HEK293 (cell line): ENCODE results near the gene RHBDF1.

Source experiments
- CTCF ChIA-PET: fragments of 350-600 bp; formaldehyde crosslinking; extraction: SDS; loops from one replicate; lab custom pipeline; 2021; ENCODE audit warnings: antibody characterized with exemption; lab: Yijun Ruan, JAX
- POLR2A ChIA-PET: fragments of 300-600 bp; formaldehyde crosslinking; extraction: SDS; loops from one replicate; lab custom pipeline; 2020; ENCODE audit warnings: antibody characterized with exemption, inconsistent platforms; lab: Yijun Ruan, JAX
- H3K27ac ChIP-seq: fragments of 200-500 bp; sonication (Bioruptor generic); 2 replicates; pipeline ENCODE4 v1.5.1; 2014; ENCODE audit warnings: low read depth, low read length, control low read depth, inconsistent platforms; ENCODE audit errors: extremely low read depth
- H3K36me3 ChIP-seq, 2 experiments: fragments of 200-500 bp in 1 of 2; sonication (Bioruptor generic) in 1 of 2; 1 replicate in 1 of 2; 2 replicates in 1 of 2; pipeline ENCODE4 v1.5.1; 2014 to 2017; ENCODE audit warnings: inconsistent platforms in 2 of 2, low read length in 2 of 2; ENCODE audit not compliant: control insufficient read depth in 2 of 2, insufficient read depth in 1 of 2
- H3K4me1 ChIP-seq: fragments of 200-500 bp; sonication (Bioruptor generic); 2 replicates; pipeline ENCODE4 v1.5.1; 2014; ENCODE audit warnings: mild to moderate bottlenecking, low read length, inconsistent platforms; ENCODE audit not compliant: control insufficient read depth, insufficient read depth
- H3K4me3 ChIP-seq: 2 replicates; pipeline ENCODE4 v1.5.1; 2011; ENCODE audit warnings: low read depth, mild to moderate bottlenecking, control low read depth, low read length, moderate library complexity
- H3K9me3 ChIP-seq: fragments of 200-500 bp; sonication (Bioruptor generic); 2 replicates; pipeline ENCODE4 v1.5.1; 2014; ENCODE audit warnings: low read depth, low read length, inconsistent platforms; ENCODE audit not compliant: control insufficient read depth, insufficient read depth
- MEIS1 ChIP-seq: sonication (generic); formaldehyde crosslinking; IDR thresholded peaks from 2 replicates; pipeline ENCODE4 v1.8.1; 2022; ENCODE audit warnings: missing genetic modification reagents, mild to moderate bottlenecking, borderline replicate concordance
- YY2 ChIP-seq: fragments of 450-650 bp; formaldehyde crosslinking; IDR thresholded peaks from 2 replicates; pipeline ENCODE4 v1.5.1; 2016; ENCODE audit warnings: missing biosample characterization, missing genetic modification characterization
- ZFHX2 ChIP-seq: fragments of 450-650 bp; formaldehyde crosslinking; conservative IDR thresholded peaks from 2 replicates; pipeline ENCODE4 v1.5.1; 2016; ENCODE audit warnings: missing biosample characterization, missing genetic modification characterization
- ZIC2 ChIP-seq: fragments of 450-650 bp; formaldehyde crosslinking; IDR thresholded peaks from 2 replicates; pipeline ENCODE4 v1.5.1; 2016; ENCODE audit warnings: missing biosample characterization, missing genetic modification characterization
- ZNF23 ChIP-seq: fragments of 450-650 bp; formaldehyde crosslinking; IDR thresholded peaks from 2 replicates; pipeline ENCODE4 v1.5.1; 2016; ENCODE audit warnings: missing biosample characterization, missing genetic modification characterization, borderline replicate concordance
- ZNF311 ChIP-seq: fragments of 450-650 bp; formaldehyde crosslinking; IDR thresholded peaks from 2 replicates; pipeline ENCODE4 v1.5.1; 2017; ENCODE audit warnings: missing biosample characterization, missing genetic modification characterization, borderline replicate concordance
- ZNF426 ChIP-seq: fragments of 450-650 bp; formaldehyde crosslinking; IDR thresholded peaks from 2 replicates; pipeline ENCODE4 v1.5.1; 2017; ENCODE audit warnings: missing biosample characterization, missing genetic modification characterization, mild to moderate bottlenecking, inconsistent platforms, moderate library complexity
- ZNF768 ChIP-seq: fragments of 450-650 bp; formaldehyde crosslinking; IDR thresholded peaks from 2 replicates; pipeline ENCODE4 v1.5.1; 2018; ENCODE audit warnings: missing biosample characterization, mild to moderate bottlenecking, missing genetic modification characterization
- TF ChIP-seq, protein P1 (sequence below): fragments of 450-650 bp; formaldehyde crosslinking; IDR thresholded peaks from 2 replicates; pipeline ENCODE4 v1.5.1; 2016; ENCODE audit warnings: missing biosample characterization, missing genetic modification characterization, low read depth
- TF ChIP-seq, protein P2 (sequence below): fragments of 450-650 bp; formaldehyde crosslinking; IDR thresholded peaks from 2 replicates; pipeline ENCODE4 v1.5.1; 2016; ENCODE audit warnings: missing biosample characterization, missing genetic modification characterization
- TF ChIP-seq, protein P3 (sequence below): fragments of 450-650 bp; formaldehyde crosslinking; IDR thresholded peaks from 2 replicates; pipeline ENCODE4 v1.5.1; 2016; ENCODE audit warnings: missing biosample characterization, missing genetic modification characterization
- TF ChIP-seq, protein P4 (sequence below): fragments of 450-650 bp; formaldehyde crosslinking; IDR thresholded peaks from 2 replicates; pipeline ENCODE4 v1.5.1; 2016; ENCODE audit warnings: missing biosample characterization, missing genetic modification characterization
- TF ChIP-seq, protein P5 (sequence below): IDR thresholded peaks from 2 replicates; pipeline ENCODE4 v1.6.1; 2011; ENCODE audit warnings: mild to moderate bottlenecking, low read depth, low read length, borderline replicate concordance

RHBDF1 gene

DNA sequence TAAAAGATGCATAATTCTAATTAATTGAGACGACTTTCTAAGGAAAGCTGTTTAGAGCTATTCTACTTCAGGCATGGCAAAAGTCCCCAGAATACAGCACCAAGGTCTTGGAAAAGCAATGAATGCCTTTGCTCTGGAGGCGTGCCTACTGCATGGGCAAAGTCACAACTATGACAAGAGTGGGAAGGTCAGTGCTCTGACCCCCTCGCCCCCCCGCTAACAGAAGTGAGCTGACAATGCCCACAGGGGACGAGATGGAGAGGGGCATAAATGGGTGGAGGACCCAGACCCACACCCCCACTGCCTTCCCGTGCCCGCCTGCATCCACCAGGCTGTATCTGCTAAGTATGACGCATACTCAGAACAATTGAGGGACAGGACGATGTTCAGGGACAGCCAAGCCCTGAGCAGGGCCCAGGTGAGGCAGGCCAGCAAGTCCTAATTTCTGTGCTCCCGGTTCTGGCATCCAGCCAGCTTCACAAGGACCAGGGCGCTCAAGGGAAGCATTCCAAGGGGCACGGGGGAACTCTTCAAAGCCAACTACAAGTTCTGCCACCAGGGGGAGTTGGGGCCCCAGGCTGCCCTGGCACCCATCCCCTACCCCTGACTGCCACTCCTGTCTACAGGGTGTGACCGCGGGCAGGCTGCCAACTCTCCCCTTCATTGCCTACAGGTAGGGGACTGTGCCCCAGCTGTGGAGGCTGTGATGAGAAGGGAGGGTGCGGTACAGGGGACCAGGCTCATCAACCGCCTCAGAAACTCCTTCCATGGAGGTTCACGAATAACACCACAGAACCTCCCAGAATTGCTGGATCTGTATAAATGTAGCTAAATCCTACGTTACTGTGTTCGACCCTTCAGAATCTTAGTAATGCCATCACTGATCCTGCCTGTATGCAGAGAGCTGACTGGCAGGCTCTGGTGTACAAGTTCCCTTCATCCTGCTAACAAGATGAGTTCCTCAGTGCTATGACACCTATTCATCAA lies 45.2 kb upstream of the RHBDF1 start (continued):
- no peak for TF ChIP-seq ZNF23 (tag by site-specific recombination)
- TF ChIP-seq YY2 (tag by site-specific recombination): no peak
- no peak for TF ChIP-seq ZNF311 (tag by site-specific recombination)
- TF ChIP-seq, protein P1, sequence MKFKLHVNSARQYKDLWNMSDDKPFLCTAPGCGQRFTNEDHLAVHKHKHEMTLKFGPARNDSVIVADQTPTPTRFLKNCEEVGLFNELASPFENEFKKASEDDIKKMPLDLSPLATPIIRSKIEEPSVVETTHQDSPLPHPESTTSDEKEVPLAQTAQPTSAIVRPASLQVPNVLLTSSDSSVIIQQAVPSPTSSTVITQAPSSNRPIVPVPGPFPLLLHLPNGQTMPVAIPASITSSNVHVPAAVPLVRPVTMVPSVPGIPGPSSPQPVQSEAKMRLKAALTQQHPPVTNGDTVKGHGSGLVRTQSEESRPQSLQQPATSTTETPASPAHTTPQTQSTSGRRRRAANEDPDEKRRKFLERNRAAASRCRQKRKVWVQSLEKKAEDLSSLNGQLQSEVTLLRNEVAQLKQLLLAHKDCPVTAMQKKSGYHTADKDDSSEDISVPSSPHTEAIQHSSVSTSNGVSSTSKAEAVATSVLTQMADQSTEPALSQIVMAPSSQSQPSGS: no peak

DNA sequence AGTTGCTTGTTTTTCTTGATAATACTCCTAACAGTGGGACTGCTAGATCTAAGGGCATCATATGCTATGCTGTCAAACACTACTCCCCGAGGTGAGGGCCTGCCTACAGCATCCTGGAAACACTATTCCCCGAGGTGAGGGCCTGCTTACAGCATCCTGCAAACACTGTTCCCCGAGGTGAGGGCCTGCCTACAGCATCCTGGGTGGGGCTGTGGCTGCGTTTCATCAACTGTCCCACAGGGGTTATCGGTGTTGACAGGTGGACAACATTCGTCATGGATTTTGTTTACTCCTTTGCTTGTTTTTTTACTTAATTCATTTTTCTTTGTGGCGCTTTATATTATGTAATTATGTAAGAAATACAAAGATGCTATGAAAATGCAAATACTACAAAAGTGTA lies 43.6 kb upstream of the RHBDF1 start:
- H3K36me3 ChIP-seq: peaks cover 7 to 47% of the 10 kb centered on the region in 2 experiments; a peak in 2 of 3 replicates
- H3K4me1 ChIP-seq: no peaks in the 10 kb centered on the region; the same call in 1 of the 2 replicates
- ChIA-PET CTCF (interaction anchor here (0.7 to 3.1 kb wide), 3 partner anchors 33 to 246 kb away, joined by 3 to 24 read pairs (median 3); no protein-coding TSS in a partner anchor), POLR2A (no interaction called here)
- no peak overlapping the region for H3K4me3 ChIP-seq
- no peaks in the 10 kb centered on the region for H3K9me3 ChIP-seq
- no peak overlapping the region for H3K27ac ChIP-seq
- TF ChIP-seq ZFHX2 (tag by site-specific recombination) (no peak), ZIC2 (tag by site-specific recombination) (peak; percentile 38; the same call in 1 of the 2 replicates), MEIS1 (CRISPR knock-in tag) (no peak), ZNF768 (tag by site-specific recombination) (no peak), ZNF426 (tag by site-specific recombination) (no peak)
- TF ChIP-seq, protein P2, sequence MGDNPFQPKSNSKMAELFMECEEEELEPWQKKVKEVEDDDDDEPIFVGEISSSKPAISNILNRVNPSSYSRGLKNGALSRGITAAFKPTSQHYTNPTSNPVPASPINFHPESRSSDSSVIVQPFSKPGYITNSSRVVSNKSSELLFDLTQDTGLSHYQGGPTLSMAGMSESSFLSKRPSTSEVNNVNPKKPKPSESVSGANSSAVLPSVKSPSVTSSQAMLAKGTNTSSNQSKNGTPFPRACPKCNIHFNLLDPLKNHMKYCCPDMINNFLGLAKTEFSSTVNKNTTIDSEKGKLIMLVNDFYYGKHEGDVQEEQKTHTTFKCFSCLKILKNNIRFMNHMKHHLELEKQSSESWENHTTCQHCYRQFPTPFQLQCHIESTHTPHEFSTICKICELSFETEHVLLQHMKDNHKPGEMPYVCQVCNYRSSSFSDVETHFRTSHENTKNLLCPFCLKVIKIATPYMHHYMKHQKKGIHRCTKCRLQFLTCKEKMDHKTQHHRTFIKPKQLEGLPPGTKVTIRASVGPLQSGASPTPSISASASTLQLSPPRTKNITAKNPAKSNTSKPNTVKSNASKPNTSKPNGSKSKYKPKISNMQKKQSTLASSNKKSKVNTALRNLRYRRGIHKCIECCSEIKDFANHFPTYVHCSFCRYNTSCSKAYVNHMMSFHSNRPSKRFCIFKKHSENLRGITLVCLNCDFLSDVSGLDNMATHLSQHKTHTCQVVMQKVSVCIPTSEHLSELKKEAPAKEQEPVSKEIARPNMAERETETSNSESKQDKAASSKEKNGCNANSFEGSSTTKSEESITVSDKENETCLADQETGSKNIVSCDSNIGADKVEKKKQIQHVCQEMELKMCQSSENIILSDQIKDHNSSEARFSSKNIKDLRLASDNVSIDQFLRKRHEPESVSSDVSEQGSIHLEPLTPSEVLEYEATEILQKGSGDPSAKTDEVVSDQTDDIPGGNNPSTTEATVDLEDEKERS (tag by site-specific recombination): no peak
- TF ChIP-seq, protein P3, sequence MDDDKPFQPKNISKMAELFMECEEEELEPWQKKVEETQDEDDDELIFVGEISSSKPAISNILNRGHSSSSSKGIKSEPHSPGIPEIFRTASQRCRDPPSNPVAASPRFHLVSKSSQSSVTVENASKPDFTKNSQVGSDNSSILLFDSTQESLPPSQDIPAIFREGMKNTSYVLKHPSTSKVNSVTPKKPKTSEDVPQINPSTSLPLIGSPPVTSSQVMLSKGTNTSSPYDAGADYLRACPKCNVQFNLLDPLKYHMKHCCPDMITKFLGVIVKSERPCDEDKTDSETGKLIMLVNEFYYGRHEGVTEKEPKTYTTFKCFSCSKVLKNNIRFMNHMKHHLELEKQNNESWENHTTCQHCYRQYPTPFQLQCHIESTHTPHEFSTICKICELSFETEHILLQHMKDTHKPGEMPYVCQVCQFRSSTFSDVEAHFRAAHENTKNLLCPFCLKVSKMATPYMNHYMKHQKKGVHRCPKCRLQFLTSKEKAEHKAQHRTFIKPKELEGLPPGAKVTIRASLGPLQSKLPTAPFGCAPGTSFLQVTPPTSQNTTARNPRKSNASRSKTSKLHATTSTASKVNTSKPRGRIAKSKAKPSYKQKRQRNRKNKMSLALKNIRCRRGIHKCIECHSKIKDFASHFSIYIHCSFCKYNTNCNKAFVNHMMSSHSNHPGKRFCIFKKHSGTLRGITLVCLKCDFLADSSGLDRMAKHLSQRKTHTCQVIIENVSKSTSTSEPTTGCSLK: no peak
- TF ChIP-seq, protein P4, sequence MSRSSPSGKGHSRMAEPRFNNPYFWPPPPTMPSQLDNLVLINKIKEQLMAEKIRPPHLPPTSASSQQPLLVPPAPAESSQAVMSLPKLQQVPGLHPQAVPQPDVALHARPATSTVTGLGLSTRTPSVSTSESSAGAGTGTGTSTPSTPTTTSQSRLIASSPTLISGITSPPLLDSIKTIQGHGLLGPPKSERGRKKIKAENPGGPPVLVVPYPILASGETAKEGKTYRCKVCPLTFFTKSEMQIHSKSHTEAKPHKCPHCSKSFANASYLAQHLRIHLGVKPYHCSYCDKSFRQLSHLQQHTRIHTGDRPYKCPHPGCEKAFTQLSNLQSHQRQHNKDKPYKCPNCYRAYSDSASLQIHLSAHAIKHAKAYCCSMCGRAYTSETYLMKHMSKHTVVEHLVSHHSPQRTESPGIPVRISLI (tag by site-specific recombination): no peak
- TF ChIP-seq, protein P5, sequence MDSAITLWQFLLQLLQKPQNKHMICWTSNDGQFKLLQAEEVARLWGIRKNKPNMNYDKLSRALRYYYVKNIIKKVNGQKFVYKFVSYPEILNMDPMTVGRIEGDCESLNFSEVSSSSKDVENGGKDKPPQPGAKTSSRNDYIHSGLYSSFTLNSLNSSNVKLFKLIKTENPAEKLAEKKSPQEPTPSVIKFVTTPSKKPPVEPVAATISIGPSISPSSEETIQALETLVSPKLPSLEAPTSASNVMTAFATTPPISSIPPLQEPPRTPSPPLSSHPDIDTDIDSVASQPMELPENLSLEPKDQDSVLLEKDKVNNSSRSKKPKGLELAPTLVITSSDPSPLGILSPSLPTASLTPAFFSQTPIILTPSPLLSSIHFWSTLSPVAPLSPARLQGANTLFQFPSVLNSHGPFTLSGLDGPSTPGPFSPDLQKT: no peak
